ENCODE data around the gene XCL2.

- TF ChIP-seq POLR2AphosphoS5 (IDR thresholded peaks at IDR 0.05; ENCODE audit: borderline replicate concordance, low read depth, low read length) (no peak), FOXP2 (optimal IDR thresholded peaks at IDR 0.05; ENCODE audit: control extremely low read depth, extremely low read length, insufficient read depth) (no peak)
Measured at GRCh38 chr1:168498956-168499687, 44.7 kb downstream of the XCL2 start.
